Fibroblast of skin of left biceps (primary cell): ENCODE results near the gene RAB15.

Source experiments
- DNase-seq, 2 experiments: peaks; one replicate each; pipeline ENCODE4 v3.0.0-alpha.2; 2013; ENCODE audit warnings: low read depth in 2 of 2

RAB15 gene

GRCh38 chr14:64990296-64990695 is 18.2 kb upstream of the RAB15 start:
- DNase-seq = no peak

GRCh38 chr14:64987438-64987767 is 15.3 kb upstream of the RAB15 start:
- DNase-seq = no peak

GRCh38 chr14:64986648-64987437 is 14.7 kb upstream of the RAB15 start, which contains the start of gene FNTB:
Gene FNTB, plus strand, starts transcription at chr14:64986895. Its CDS starts 59 bp downstream, at chr14:64986954.
- DNase-seq = peak; percentile 92

GRCh38 chr14:64983439-64984310 is 11.5 kb upstream of the RAB15 start:
- no peak for DNase-seq

GRCh38 chr14:64979336-64980074 is 7.4 kb upstream of the RAB15 start:
- no peak for DNase-seq

GRCh38 chr14:64974563-64974962 is 2.4 kb upstream of the RAB15 start:
- no peak for DNase-seq

- no peak for DNase-seq
Measured at GRCh38 chr14:64973826-64974225, 1.7 kb upstream of the RAB15 start.

GRCh38 chr14:64973026-64973442 is 898 bp upstream of the RAB15 start:
- DNase-seq = no peak

- no peak for DNase-seq
Measured at GRCh38 chr14:64971491-64971942, 619 bp downstream of the RAB15 start.

- DNase-seq = no peak
Measured at GRCh38 chr14:64970776-64971477, 1.2 kb downstream of the RAB15 start.

- DNase-seq = no peak
Measured at GRCh38 chr14:64970041-64970440, 2.1 kb downstream of the RAB15 start.

- no peak for DNase-seq
Measured at GRCh38 chr14:64968651-64969050, 3.5 kb downstream of the RAB15 start.

- no peak for DNase-seq
Measured at GRCh38 chr14:64968167-64968566, 4.0 kb downstream of the RAB15 start.

GRCh38 chr14:64966976-64967375 is 5.2 kb downstream of the RAB15 start:
- no peak for DNase-seq

- no peak for DNase-seq
Measured at GRCh38 chr14:64965356-64966000, 6.7 kb downstream of the RAB15 start.

- DNase-seq = no peak
Measured at GRCh38 chr14:64963611-64964010, 8.5 kb downstream of the RAB15 start.

GRCh38 chr14:64960762-64961276 is 11.3 kb downstream of the RAB15 start:
- DNase-seq = no peak

GRCh38 chr14:64958743-64959142 is 13.4 kb downstream of the RAB15 start:
- DNase-seq = no peak

- DNase-seq = no peak
Measured at GRCh38 chr14:64958201-64958600, 13.9 kb downstream of the RAB15 start.

- no peak for DNase-seq
Measured at GRCh38 chr14:64956697-64957406, 15.3 kb downstream of the RAB15 start.
